ENCODE data around the gene KDM5C.
"Not testable (repeated sequence)": the region's sequence is repeated elsewhere in the genome, so short reads cannot be mapped to it uniquely, and the experiment has no call there.

Gene KDM5C

GRCh38 chrX:53186351-53186750 lies 38.7 kb downstream of the KDM5C start:
- no peak for DNase-seq

DNA sequence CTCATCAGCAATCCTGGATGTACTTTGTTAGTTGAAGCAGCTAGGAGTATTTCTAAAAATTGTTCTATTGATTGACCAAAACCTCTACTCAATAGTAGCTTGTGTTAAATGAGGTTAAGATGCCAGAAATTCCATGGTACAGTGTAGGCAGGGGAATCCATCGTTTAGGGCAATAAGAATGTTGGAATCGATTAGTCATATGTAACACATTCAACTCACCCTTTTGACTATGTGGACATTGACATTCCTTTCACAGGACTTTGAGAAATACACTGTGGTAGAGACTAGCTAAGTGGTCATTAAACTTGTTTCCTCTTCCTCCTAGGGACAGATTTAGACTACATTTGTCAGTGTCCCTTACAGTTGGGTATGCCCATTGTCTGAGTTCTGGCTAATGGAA lies 40.2 kb downstream of the KDM5C start:
- no peak for DNase-seq

GRCh38 chrX:53171356-53171755 lies 53.7 kb downstream of the KDM5C start:
- no peak for DNase-seq

DNA sequence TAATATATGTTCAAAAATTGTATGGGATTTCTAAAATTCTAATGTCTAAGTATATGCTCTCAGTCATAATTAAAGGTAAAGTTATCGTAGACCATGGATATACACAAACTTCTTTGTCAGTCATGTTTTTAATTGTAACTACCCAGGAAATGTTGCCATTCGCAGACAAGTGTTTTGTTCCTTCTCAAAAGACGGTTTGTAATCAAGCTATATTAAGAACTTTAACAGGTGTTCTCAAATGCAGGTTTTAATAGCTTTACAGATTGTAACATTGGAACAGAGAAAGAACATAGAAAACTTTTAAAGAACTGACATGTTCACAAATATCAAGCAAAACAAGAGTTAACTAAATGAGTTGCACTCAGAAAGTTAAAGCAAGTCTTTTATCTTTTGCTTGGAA lies 58.9 kb downstream of the KDM5C start:
- no peak for DNase-seq

GRCh38 chrX:53164566-53164965 lies 60.4 kb downstream of the KDM5C start:
- DNase-seq, result not testable (repeated sequence)

- no peak for DNase-seq
Observed at GRCh38 chrX:53163436-53163835, 61.6 kb downstream of the KDM5C start.

DNA sequence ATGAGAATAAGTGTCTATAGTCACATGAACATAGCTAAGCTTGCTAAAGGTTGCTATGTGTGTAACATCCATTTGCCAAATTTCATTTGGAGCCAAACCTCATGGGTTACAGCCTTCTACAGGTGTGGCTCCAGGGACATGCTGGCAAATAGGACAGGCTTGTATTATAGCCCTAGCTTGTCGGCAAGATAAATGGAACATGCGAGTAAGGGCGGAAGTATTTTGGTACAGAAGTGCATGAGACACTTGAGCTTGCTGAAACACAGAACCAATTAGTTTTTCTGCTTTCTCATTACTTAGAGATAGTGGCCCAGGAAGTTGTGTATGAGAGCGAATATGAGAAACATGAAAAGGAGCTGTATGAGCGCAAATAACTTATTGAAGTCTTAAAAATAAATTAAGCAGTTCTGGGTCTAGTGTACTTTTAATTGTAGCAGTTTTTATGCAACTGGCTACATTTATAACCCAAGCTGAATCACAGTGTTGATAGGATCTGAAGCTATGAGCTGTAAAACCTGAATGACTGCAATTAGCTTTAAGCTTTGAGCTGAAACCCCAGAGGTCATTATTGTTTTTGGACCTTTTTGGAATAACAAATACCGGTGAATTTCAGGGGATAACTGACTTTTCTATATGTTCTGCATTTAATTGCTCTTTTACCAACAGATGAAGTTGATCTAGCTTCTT lies 64.6 kb downstream of the KDM5C start:
- DNase-seq, result no peak

GRCh38 chrX:53159184-53159583 lies 65.8 kb downstream of the KDM5C start:
- no peak for DNase-seq

DNA sequence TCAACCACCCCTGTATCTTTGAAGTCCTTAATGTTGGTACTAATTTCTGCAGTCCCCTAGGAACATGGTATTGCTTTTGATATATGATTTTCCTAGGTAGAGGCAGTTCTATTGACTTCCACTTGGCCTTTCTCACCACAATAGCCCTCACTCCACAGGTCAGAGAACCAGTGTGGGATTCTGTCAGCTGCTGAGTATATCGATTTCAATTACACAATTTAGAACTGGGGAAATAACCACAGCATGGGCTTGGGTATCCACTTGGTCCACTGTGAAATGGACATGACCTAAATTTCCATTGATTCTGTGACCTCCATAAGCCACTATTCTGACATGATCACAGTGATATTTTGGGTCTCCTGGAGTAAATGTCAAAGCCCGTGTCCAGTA lies 68.8 kb downstream of the KDM5C start:
- DNase-seq, result no peak

DNA sequence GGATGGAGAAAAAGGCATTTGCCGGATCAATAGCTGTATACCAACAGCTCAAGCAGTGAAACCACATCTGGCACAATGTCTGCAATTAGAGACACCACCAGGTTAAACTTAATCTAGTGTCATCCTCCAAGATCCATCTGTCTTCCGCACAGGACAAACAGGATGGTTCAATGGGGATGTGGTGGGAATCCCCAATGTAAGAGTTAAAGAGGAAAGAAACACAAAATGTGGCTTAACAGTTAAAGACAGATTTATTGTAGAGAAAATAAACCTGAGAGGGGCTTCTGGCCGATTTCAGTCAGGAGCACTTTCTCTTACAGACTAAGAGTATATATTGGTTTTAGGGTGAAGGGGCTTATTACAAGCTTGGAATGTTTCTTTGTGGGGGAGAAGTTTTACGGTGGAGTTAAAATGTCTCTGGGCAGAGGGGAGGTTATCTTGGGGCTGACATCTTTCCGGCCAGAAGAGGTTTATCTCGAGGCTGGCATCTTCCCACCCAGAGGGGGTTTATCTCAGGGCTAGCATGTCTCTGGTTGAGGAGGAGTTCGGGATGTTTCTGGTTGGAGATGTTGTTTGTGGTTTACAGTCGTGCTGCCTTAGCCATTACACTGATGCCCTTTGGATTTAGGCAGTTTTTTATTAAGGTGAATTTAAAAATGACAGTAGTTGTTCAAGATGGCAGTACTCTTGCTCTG lies 69.3 kb downstream of the KDM5C start:
- DNase-seq, result no peak

DNA sequence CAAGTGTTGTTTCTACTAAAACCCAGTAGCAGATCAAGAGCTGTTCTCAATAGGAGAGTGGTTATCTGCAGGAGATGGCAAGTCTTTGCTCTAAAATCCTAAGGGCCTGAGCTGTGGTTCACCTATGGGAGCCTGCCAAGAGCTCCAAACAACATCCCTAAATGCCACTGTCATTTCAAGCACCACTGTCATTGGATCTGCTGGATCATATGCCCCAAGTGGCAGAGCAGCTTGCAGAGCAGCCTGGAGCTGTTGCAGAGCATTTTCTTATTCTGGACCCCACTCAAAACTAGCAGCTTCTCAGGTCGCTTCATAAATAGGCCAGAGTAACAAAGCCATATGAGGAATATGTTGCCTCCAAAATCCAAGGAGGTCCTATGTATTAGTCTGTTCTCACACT lies 71.4 kb downstream of the KDM5C start:
- DNase-seq, result no peak
